ENCODE measurements around the gene USP34.
"Not testable (repeated sequence)": the region's sequence is repeated elsewhere in the genome, so short reads cannot be mapped to it uniquely, and the experiment has no call there.

DNA sequence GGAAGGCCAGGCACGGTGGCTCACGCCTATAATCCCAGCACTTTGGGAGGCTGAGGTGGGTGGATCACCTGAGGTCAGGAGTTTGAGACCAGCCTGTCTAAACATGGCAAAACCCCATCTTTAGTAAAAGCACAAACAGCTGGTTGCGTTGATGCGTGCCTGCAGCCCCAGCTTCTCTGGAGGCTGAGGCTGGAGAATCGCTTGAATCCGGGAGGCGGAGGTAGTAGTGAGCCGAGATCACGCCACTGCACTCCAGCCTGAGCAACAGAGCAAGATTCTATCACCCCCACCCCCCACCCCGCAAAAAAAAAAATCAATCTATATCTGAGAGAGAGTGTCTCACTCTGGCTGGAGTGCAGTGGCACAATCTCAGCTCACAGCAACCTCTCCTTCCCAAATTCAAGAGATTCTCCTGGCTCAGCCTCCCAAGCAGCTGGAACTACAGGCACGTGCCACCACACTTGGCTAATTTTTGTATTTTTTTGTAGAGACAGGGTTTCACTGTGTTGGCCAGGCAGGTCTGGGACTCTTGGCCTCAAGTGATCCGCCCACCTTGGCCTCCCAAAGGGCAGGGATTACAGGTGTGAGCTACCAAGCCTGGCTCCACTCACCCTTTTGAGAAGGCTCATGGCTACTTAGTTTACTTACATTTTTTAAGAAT lies 6.2 kb upstream of the USP34 start:
- TF ChIP-seq, protein P1, sequence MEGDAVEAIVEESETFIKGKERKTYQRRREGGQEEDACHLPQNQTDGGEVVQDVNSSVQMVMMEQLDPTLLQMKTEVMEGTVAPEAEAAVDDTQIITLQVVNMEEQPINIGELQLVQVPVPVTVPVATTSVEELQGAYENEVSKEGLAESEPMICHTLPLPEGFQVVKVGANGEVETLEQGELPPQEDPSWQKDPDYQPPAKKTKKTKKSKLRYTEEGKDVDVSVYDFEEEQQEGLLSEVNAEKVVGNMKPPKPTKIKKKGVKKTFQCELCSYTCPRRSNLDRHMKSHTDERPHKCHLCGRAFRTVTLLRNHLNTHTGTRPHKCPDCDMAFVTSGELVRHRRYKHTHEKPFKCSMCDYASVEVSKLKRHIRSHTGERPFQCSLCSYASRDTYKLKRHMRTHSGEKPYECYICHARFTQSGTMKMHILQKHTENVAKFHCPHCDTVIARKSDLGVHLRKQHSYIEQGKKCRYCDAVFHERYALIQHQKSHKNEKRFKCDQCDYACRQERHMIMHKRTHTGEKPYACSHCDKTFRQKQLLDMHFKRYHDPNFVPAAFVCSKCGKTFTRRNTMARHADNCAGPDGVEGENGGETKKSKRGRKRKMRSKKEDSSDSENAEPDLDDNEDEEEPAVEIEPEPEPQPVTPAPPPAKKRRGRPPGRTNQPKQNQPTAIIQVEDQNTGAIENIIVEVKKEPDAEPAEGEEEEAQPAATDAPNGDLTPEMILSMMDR (IDR thresholded peaks at IDR 0.05; ENCODE audit: poor library complexity) = not testable (repeated sequence)
- TF ChIP-seq EZH2 (IDR thresholded peaks at IDR 0.05; ENCODE audit: borderline replicate concordance) = not testable (repeated sequence)

All from hepatocyte (in vitro differentiated cells).